GM20000 (cell line): ENCODE data around the gene TSC22D2.

Experiments
- DNase-seq: peaks from one replicate; pipeline ENCODE4 v3.0.0; 2012; ENCODE audit warnings: low spot score
- TF ChIP-seq, protein P1 (sequence below): IDR thresholded peaks from 2 replicates; pipeline ENCODE4 v1.5.1; 2012; ENCODE audit warnings: mild to moderate bottlenecking, control low read depth; ENCODE audit errors: extremely low read depth, missing control alignments

The TSC22D2 gene

GRCh38 chr3:150451329-150452048 lies 43.4 kb downstream of the TSC22D2 start:
- no peak for DNase-seq
- TF ChIP-seq, protein P1, sequence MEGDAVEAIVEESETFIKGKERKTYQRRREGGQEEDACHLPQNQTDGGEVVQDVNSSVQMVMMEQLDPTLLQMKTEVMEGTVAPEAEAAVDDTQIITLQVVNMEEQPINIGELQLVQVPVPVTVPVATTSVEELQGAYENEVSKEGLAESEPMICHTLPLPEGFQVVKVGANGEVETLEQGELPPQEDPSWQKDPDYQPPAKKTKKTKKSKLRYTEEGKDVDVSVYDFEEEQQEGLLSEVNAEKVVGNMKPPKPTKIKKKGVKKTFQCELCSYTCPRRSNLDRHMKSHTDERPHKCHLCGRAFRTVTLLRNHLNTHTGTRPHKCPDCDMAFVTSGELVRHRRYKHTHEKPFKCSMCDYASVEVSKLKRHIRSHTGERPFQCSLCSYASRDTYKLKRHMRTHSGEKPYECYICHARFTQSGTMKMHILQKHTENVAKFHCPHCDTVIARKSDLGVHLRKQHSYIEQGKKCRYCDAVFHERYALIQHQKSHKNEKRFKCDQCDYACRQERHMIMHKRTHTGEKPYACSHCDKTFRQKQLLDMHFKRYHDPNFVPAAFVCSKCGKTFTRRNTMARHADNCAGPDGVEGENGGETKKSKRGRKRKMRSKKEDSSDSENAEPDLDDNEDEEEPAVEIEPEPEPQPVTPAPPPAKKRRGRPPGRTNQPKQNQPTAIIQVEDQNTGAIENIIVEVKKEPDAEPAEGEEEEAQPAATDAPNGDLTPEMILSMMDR, result no peak

DNA sequence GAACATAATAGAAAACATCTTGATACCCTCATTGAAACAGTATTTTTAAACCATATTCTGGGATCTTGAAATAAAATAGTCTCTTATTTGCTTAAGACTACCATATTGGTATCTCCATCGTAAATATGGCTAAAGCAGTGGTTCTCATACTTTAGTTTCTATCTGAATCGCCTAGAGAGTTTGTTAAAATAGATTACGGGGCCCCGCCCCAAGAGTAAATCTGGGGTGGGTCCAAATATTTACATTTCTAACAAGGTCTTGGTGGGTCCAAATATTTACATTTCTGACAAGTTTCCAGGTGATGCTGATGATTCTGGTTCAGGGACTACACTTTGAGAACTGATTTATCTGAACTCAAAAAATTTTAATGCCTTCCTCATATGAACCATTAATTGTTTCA lies 45.3 kb downstream of the TSC22D2 start:
- TF ChIP-seq, protein P1, result no peak
- DNase-seq, result no peak

DNA sequence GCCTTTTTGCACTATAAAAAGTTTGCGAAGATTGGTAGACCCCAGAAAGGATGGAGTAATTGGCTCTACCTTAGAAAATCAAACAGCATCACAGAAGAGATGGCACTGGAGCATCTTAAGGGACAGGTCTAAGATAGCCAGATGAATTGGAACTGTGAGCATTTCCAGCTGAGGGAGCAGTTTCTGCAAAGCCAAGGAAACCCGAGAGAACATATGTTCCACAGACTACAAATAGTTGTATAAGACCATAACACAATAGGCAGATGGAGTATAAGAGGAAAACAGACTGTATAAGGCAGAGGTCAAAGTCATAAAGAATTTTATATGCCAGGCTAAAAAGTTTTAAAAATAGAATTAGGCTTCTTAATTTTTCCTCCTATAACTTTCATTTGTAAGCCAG lies 46.0 kb downstream of the TSC22D2 start:
- no peak for DNase-seq

GRCh38 chr3:150454622-150455021 lies 46.5 kb downstream of the TSC22D2 start:
- DNase-seq, result no peak
- TF ChIP-seq, protein P1, result no peak

More for the DNA sequence above, 46.0 kb downstream of the TSC22D2 start:
- TF ChIP-seq, protein P1, result no peak

DNA sequence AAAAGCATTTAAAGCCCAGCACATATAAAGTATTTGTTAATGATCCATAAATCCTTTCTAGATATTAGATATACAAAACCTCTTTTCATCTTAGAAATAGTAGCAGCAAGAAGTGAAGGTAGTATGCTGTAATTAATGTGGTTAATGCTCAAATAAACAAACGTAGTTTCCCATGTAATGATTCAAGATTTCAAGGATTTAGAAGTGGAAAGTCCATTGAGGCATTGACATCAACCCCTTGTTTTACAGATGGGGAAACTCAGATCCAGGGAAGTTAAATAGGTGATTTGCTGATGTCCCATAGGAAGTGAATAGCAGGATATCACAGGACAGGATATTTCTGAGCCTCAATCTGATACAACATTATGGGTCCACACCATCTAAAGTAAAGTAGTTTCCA lies 47.2 kb downstream of the TSC22D2 start:
- DNase-seq, result no peak
- TF ChIP-seq, protein P1, result no peak

- DNase-seq, result no peak
- TF ChIP-seq, protein P1, result no peak
Measured at GRCh38 chr3:150458001-150458400, 49.9 kb downstream of the TSC22D2 start.

DNA sequence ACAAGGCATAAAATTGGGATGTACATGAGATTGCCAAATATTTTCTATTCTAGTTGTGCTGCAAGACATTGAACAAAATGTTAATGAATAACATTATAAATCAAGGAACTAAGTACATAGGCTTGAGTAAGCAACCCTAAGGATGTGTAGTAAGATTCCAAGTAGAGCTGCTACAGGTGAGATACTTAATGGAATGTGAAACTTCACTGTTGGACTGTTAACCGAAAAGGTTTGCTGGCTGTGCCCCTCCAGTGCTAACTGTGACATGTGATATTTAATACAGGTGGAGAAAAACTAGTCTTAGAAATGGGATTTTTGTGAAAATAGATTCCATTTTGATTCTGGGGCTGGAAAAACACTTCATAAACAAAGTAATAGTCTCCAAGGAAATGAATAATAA lies 52.4 kb downstream of the TSC22D2 start:
- TF ChIP-seq, protein P1, result no peak
- no peak for DNase-seq
